GM21515 (cell line): ENCODE data around the gene RINL.

Experiments
- ATAC-seq: cut with Tn5 transposase; IDR thresholded peaks from one replicate; pipeline ENCODE4 v1.9.1; 2021; ENCODE audit not compliant: unreplicated experiment

RINL gene

GRCh38 chr19:38850436-38850975 is 27.6 kb downstream of the RINL start:
- peak; percentile 60 for ATAC-seq

- ATAC-seq = peak; percentile 55
These were observed 28.1 kb downstream of the RINL start, which contains the start of gene HNRNPL for GRCh38 chr19:38849860-38850435. HNRNPL (minus strand) TSS chr19:38849986; CDS start chr19:38849966, 20 bp downstream.

DNA sequence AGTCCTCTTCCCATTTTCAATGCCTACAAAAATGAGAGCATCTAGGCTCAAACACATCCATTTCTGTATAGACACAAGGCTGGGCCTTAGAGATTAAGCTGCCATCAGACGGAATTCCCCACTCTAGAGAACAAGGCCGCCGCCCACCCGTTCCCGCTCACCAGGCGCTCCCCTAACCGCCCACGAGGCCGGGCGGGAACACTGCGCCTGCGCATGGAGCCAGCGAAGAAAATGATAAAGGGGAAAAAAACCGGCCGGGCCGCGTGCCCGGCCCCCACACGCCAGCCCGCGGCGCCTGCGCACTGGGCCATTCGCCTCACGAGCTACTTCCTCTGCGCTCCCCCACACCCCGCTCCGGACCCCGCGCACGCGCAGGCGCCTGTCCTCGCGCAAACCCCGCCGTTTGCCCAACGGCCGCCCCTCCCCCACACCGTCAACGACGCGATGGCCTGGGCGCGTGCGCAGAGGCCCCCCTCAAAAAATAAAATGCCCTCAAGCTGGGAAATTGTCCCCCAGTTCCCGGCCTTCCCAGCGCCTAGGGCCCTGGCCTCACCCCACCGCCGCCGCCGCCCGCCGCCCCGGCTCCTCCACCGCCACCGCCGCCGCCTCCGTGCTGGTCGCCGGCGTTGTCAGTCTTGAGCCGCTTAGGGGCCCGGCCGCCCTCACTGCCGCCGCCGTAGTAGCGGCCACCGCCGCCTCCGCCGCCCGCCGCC is 28.8 kb downstream of the RINL start:
- ATAC-seq = peak; percentile 22

DNA sequence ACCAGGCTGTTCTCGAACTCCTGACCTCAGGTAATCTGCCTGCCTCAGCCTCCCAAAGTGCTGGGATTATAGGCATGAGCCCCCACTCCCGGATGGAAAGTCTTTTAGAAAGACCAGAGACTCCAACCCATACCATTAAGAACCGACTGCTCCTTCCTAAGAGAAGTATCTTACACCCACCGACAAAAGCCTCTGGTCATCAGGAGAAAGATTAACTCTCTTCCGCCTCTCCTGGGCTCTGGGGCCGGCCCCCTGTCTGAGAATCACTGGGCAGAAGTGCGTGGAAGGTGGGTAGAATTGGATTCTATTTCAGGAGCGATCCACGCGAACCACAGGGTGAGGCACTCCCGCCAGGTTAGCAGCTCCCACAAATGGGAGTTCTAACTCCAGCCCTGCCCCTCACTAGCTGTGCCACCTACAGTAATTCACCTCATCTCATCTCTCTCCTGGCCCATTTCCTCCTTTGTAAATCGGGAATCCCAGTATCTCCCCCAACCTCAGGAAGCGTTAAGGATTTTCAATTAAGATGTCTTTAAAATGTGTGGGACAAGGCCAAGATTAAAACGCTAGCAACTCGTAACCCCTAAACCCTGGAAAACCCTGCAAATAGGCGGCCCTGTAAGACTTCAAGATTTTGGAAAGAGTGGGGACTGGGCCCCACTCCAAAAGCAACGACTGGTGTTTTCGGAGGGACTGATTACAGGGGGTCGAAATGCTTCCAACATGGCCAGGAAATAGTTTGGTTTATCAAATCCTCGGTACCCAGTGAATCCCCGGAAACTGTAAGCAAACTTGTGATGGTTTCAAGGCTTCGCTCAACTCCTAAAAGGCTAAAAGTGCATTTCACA is 29.6 kb downstream of the RINL start:
- ATAC-seq = no peak

DNA sequence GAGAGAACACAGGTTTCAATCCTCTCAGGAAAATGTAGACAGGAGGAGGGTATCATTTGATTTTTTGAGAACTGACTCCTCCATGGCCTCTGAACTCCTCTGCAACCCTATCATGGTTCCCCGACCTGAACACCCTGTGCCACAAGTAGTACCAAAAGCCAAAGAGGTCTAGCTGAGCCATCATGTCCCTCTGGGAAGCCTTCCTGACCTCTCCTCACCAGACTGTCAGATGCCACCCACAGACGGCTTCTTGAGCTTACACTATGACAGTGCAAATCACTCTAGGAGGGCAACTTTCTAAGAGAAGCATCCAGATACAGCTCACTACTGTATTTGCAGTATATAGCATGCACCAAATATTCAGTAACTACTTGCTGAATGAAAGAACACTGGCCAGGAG is 32.0 kb downstream of the RINL start:
- ATAC-seq = no peak

- ATAC-seq = no peak
These were observed 32.6 kb downstream of the RINL start for GRCh38 chr19:38845374-38846024.

DNA sequence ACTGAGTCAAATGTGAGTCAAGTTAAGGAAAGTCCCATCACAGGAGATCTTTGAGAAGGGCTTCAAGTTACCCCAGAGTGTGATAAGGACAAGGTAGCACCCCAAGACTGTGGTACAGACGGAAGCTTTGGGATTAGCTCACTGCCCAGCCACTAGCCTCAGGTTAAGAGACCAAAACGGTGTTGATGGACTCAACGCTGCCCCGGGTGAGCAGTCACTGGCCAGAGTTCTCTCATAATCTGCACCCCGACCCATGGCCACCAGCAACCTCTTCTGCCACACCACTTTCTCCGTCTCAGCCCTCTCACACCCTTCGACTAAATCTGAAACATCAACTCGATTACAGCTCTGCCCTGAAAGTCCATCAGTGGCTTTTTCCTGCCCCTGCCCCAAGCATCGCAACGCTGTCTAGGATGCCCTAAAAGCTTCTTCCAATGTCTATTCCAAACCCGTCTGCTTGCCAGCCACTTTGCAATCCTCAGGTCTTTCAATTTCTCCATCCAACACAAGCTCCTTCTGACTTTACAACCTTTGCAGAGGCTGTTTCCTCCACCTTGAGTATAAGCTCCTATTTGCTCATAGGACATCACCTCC is 33.9 kb downstream of the RINL start:
- no peak for ATAC-seq

DNA sequence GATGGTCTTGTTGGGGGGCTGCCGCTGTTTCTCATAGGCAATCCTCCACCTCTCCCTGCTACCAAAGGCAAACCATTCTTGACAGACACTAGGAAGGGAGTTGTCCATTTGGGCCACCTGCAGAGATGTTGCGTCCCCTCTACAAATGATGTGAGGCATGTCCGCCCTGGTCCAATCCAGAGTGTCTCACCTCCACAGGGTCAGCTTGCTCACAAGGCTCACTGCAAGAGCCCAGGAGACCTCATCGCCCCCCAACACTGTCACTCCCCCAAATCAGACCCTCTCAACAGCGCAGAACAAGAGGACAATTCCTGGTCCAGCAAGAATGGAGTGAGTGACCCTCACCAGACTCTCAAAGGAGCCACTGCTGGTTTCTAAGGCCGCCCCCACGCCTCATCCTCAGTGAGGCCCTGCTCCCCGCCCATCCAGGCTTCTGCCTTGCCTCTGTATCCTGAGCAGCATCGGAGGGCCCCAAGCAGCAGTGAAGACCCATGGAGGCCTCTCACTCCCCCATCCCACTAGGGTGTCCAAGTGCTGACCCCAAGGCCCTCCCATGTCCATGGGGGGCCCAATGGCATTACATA is 34.8 kb downstream of the RINL start:
- ATAC-seq = no peak

GRCh38 chr19:38842439-38843174 is 35.5 kb downstream of the RINL start:
- no peak for ATAC-seq

- ATAC-seq = no peak
These were observed 36.2 kb downstream of the RINL start for GRCh38 chr19:38841787-38842438.

GRCh38 chr19:38841180-38841766 is 36.8 kb downstream of the RINL start:
- no peak for ATAC-seq

GRCh38 chr19:38840583-38840968 is 37.5 kb downstream of the RINL start:
- no peak for ATAC-seq

DNA sequence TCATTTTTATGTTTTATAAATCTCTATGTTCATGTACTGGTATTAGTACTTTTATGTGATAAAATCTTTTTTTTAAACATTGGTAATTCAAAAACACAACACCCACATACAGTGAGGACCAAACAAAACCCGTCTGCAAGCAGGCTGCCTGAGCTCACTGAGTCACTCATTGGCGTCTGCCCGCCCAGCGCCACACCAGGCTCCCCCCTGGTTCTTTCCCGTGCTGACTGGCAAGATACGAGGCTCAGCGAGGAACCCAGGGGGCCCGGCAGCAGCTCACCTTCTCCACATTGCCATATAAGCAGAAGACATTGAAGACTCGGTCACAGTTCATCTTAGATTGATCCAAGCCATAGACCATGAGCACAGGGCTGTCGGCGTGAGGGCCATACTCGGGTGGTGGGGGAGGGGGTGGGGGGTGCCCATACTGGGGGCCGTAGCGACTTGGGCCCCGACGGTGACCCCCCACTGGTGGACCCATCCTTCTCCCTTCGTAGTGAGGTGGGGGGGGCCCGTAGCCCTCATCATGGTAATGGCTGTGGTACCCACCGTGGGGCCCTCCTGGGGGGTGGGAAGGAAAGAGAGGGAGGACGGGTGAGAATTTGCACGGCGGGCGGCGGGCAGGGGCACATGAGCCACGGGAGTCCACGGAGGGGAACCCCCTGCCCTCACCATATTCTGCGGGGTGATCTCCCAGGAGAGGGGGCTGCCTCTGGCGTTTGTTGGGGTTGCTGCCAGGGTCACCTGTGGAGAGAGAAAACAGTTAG is 38.1 kb downstream of the RINL start:
- ATAC-seq = no peak

DNA sequence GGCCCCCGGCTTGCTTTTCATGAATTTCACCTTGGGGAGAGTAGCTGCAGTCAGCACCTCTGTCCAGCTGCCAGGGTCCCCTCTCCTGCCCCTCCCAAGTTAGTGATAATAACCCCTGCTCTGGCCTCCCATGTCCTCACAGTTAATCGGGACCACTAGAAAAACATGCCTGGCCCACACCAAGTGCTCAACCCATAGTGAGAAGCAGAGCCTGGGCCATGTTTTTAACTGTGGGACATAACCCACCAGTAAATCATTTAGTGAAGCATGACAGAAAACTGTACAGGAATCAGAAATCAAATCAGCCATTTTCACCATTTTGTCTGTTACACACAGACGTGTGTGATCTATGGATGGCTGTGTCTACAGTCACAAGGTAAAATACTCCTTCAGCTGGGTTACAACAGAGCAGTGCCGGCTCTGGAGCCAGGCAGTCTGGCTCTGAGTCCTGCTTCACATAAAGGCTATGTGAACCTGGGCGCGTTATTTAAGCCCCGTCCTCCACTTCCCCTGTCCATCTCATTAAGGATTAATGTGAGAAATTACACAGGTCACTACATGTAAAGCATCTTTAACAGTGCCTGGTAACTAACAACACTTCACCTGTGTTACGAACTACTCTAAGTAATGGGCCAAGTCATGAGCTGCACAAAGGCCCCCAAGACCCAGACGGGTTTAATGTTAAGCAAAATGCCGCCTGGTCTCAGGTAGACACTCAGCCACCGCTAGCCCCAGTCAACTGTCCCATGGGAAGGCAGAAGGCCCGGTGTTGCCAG is 38.9 kb downstream of the RINL start:
- ATAC-seq = no peak

- ATAC-seq = no peak
These were observed 39.7 kb downstream of the RINL start for GRCh38 chr19:38838208-38838985.

DNA sequence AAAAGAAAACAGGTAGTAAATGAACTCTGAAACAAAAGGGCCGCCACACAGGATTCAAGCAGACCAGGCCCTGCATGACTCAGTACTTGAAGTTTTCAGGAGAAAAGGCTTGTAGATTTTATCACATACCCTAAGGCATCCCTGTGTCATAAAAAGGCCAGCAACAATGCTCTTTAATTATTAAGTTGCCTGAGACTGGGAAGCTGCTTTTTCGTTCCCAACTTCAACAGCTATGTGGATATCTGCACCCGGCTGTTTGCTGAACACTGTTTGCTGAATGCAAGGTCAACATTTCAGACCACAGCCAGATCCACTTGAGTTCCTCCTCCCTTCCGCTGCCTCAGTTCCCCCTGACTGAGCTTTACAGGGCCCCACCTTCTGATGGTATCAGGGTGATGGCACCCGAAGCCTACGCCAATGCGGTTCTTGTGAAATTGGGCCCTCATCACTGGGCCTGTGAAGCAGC is 40.4 kb downstream of the RINL start:
- ATAC-seq = no peak
